Fibroblast of skin of left quadriceps (primary cell): ENCODE results near the gene SLIT3.
A peak's percentile ranks its signal among the peaks of the same experiment; 100 is the strongest.

Source experiments
- DNase-seq, 2 experiments: peaks; one replicate each; pipeline ENCODE4 v3.0.0-alpha.2; 2013; ENCODE audit warnings: low read depth in 2 of 2

The SLIT3 gene

GRCh38 chr5:168865968-168866367 lies 435.0 kb downstream of the SLIT3 start:
- no peak for DNase-seq

- DNase-seq = no peak
These were observed 437.9 kb downstream of the SLIT3 start for GRCh38 chr5:168863021-168863420.

- no peak for DNase-seq
These were observed 440.4 kb downstream of the SLIT3 start for GRCh38 chr5:168860503-168860902.

GRCh38 chr5:168860081-168860480 lies 440.9 kb downstream of the SLIT3 start:
- DNase-seq = no peak

- no peak for DNase-seq
These were observed 441.5 kb downstream of the SLIT3 start for GRCh38 chr5:168859471-168859870.

- DNase-seq = no peak
These were observed 441.9 kb downstream of the SLIT3 start for GRCh38 chr5:168858994-168859393.

DNA sequence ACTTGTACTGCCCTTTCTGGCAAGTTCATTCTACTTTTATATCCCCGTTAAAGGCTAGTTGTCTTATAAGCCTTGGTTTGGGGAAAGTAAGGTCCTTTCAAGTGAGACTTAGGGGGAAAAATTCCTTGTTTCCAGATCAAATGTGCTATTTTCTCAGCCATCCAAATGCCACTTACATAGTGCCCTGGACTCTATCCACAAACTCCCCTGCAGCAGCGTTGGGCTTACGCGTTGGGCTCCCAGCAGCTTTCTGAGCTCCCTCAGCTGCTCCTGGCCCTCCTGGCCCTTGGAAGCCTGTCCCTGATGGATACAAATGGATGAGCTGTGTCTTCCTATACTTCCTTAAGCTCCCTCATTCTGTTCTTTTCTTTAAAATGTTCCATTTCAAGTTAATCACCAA lies 442.6 kb downstream of the SLIT3 start:
- DNase-seq = no peak

DNA sequence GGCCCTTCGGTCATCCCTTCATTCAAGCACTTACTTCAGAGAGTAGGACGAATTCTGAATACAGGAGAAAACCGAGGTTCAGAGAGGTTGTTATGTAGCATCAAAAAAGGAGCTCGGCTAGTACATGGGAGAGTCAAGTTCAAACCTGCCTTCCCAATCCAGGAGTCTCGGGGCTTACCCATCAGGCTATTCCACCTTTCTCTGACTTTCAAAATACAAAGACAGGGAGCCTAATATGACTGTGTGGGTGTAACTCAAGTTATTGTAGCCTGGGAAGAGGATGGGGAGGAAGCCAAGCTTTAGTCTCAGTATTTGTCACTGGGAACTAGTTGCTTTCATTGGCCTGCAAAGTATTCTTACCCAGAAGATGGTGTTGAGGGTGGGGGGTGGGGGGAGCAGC lies 447.0 kb downstream of the SLIT3 start:
- no peak for DNase-seq

DNA sequence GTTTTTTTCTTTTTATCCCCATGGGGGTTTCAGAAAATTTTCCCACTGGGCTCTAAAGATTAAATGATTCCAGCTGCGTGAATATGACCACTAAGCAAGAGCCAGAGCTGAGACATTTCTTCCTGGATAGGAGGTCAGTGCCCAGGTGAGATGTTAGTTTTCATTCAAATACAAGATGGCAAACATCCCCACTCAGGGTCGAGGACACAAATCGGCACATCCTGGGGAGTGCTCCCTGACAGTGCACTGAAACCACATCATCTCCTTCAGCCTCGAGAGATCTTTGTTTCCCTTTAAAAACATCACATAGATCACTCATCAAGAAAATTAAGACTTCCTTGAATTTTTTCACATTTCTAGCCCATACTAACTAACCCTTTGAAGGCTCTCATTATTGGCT lies 448.6 kb downstream of the SLIT3 start:
- no peak for DNase-seq

DNA sequence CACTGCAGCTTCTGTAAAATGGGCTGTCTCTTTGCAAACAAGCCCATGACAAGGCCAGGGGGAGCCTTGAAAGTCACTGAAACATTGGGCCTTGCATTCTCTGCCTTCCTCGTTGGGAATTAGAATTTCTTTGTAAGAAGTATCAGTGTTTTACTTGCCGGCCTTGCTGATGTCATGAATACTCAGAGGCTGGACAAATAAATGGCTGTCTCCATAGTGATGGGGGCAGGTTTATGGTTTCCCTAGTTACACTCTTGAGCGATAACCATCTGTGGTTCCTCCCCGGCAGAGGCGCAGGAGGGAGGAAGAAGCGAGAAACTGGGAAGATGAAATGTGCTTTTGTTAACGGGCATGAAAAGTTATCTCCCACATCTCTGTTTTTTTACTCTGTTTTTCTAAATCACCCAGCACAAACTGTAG lies 449.0 kb downstream of the SLIT3 start:
- peak; percentile 45 for DNase-seq

GRCh38 chr5:168850683-168851082 lies 450.3 kb downstream of the SLIT3 start:
- DNase-seq = no peak

GRCh38 chr5:168848569-168848968 lies 452.4 kb downstream of the SLIT3 start:
- DNase-seq = no peak

- no peak for DNase-seq
These were observed 453.3 kb downstream of the SLIT3 start for GRCh38 chr5:168847511-168848073.

DNA sequence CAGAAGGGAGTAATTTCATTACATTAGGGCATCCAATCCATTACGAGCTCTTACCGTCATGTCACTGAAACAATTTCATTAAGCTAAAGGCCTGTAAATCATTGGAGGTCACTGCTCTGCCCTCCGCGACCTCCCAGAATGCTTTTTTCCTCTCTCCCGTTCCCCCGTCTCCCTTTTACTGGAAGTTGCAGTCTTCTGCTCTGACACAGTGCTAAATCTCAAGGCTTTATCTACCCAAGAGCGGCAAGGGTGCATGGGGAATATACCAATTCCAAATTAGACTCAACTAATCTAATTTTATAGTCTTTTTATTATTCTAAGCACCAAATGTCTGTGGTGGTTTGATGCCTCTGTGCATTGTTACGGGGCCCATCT lies 456.0 kb downstream of the SLIT3 start:
- DNase-seq = no peak

- no peak for DNase-seq
These were observed 456.7 kb downstream of the SLIT3 start for GRCh38 chr5:168844016-168844921.

DNA sequence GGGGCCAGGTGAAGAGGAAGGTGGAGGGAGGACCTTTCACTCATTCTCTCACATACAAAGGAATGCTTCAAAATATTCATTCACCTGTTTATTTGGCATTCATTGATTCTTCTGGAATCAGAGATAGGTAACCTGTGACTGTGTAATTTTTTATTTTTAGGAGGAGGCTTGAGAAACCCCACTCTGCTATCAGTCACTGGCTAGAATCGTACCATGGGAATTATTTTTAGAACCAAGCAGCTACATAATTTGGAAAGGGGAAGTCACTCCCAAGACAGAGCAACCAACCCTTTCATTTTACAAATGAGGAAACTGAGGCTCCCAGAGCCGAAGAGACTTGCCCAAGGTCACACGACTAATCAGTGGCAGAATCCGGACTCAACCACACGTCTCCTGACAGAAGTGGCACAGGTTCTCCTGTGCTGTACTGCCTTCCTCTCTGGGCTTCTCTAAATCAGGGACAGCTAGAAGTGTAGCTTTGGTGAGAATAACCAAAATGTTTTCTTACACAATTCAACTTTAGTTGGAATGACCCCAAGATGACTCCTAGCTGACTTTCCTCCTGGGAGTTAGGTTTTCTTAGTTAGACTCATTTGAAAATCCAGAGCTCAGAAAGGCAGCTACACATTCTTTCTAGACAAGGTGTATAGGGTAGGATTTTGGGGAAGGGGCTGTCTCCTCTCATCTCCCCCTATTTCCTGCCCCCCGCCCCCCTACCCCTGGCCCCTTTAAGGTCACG lies 457.5 kb downstream of the SLIT3 start:
- DNase-seq = peak in 1 of 2 experiments; percentile 25

DNA sequence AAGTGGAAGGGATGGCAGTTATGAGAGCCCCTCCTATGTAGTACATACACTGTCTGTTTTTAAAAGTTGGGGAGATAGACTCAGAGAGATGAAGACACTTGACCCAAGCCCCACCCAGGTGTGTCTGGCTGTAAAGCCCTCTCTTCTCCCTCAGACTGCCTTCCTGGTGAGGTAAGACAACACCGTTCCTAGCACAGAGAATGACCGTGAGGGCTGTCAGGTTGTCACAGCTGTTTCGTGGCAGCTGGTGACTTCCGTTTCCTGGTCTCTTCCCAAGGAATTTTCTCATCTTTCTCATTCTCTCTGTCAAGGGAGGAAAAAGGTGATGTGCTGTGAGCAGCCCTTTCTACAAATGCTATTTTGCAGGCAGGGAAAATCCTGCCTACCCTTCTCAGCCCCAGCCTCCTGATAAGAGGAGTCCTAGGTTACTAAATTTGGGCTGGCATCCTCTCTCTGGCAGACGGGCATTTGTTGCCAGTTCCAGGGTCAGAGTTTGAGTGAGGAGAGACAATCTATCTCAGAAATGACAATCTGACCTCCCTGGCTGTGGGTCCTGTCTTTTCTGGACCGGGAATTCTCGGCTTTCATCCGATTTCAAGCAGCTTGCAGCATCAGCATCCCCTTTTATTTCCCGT lies 458.3 kb downstream of the SLIT3 start:
- DNase-seq = no peak

GRCh38 chr5:168837852-168838251 lies 463.1 kb downstream of the SLIT3 start:
- no peak for DNase-seq

GRCh38 chr5:168836603-168837231 lies 464.2 kb downstream of the SLIT3 start:
- DNase-seq = no peak

- no peak for DNase-seq
These were observed 467.0 kb downstream of the SLIT3 start for GRCh38 chr5:168833936-168834335.

DNA sequence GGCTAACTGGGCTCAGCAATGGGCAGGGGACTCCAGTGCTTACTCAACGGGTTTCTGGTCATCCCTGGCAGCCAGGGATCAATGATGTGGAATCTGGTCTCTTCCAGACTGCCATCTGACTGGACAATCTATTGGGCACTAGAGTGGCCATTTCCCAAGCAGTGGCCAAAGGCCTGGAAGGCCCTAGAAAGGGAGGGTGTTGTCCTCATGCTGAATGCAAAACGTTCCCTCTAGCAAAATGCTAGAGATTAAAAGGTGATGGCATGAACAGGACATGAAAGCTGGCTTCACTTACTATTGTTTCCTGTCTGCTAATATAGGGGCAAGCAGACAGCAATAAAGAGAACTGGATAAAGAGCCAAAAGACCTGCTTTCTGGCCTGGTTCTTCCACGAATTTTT lies 467.6 kb downstream of the SLIT3 start:
- no peak for DNase-seq

- DNase-seq = no peak
These were observed 468.6 kb downstream of the SLIT3 start for GRCh38 chr5:168832308-168832707.
